ENCODE results near the gene TMX4. TPM values are rescaled to one million over a fixed set of nuclear protein-coding genes. Genes with fewer than 3 reads are reported as not detected.

TMX4 gene
- total RNA-seq, 1 donor from 2014 or later, result 121 TPM

DNA sequence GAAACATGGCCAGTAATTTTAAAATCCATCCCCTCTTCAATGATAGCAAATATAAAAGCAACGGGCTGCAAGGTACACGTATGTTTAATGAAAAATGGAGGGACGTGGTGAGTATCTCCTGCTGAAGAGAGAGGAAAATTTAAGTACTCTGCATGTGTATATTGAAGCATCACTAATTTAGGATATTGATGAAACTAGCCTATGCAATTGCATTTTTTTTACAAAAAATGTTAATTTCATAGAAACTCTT, 362 bp upstream of the TMX4 start:
- TF ChIP-seq, protein P1, sequence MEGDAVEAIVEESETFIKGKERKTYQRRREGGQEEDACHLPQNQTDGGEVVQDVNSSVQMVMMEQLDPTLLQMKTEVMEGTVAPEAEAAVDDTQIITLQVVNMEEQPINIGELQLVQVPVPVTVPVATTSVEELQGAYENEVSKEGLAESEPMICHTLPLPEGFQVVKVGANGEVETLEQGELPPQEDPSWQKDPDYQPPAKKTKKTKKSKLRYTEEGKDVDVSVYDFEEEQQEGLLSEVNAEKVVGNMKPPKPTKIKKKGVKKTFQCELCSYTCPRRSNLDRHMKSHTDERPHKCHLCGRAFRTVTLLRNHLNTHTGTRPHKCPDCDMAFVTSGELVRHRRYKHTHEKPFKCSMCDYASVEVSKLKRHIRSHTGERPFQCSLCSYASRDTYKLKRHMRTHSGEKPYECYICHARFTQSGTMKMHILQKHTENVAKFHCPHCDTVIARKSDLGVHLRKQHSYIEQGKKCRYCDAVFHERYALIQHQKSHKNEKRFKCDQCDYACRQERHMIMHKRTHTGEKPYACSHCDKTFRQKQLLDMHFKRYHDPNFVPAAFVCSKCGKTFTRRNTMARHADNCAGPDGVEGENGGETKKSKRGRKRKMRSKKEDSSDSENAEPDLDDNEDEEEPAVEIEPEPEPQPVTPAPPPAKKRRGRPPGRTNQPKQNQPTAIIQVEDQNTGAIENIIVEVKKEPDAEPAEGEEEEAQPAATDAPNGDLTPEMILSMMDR (IDR thresholded peaks at IDR 0.05; ENCODE audit: borderline replicate concordance), result no peak
- peaks cover 58% of the 10 kb centered on the region for H3K4me1 ChIP-seq
- H3K4me3 ChIP-seq, result peak overlapping the region; percentile 97
- no peak for DNase-seq
- H3K36me3 ChIP-seq, result no peaks in the 10 kb centered on the region
- peak overlapping the region; percentile 100 for H3K27ac ChIP-seq (replicated peaks)
- no peaks in the 10 kb centered on the region for H3K27me3 ChIP-seq (ENCODE audit: low read depth)
- intact Hi-C loops (cut with micrococcal nuclease), result no loop called here
- H3K9me3 ChIP-seq (replicated peaks), result no peaks in the 10 kb centered on the region

GRCh38 chr20:8018958-8019245, 659 bp downstream of the TMX4 start:
- Histone ChIP-seq H3K36me3 (no peaks in the 10 kb centered on the region), H3K4me1 (peaks cover 68% of the 10 kb centered on the region), H3K4me3 (peak overlapping the region; percentile 97), H3K27ac (replicated peaks) (peak overlapping the region; percentile 100), H3K9me3 (replicated peaks) (no peaks in the 10 kb centered on the region), H3K27me3 (ENCODE audit: low read depth) (no peaks in the 10 kb centered on the region)
- TF ChIP-seq, protein P1 (IDR thresholded peaks at IDR 0.05; ENCODE audit: borderline replicate concordance), result no peak
- intact Hi-C loops (cut with micrococcal nuclease), result no loop called here
- peak; percentile 61 for DNase-seq

GRCh38 chr20:8012724-8013123, 6.8 kb downstream of the TMX4 start:
- Histone ChIP-seq H3K9me3 (replicated peaks) (no peaks in the 10 kb centered on the region), H3K4me3 (no peak overlapping the region), H3K4me1 (peaks cover 54% of the 10 kb centered on the region), H3K27me3 (ENCODE audit: low read depth) (no peaks in the 10 kb centered on the region), H3K36me3 (peaks cover 17% of the 10 kb centered on the region), H3K27ac (replicated peaks) (no peak overlapping the region)
- DNase-seq, result no peak
- intact Hi-C loops (cut with micrococcal nuclease), result no loop called here
- TF ChIP-seq, protein P1 (IDR thresholded peaks at IDR 0.05; ENCODE audit: borderline replicate concordance), result no peak

DNA sequence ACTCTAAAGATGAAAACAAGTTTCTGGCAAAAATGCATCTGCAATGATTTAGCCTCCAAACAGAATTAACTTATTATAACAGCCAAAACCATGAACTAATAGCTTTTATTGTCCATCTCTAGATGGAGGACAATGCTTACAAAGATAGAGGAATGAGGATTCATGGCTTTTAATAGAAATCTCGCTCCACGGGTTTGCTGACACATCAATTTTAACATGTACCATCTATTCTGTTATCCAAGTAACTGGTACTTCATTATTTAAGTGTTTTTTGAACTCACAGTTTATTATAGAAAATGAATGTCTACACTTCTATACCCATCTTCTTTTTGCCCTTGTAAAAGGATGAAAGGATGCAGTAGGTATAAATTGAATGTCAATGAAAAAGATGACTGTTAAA, 10.8 kb downstream of the TMX4 start:
- TF ChIP-seq, protein P1 (IDR thresholded peaks at IDR 0.05; ENCODE audit: borderline replicate concordance), result no peak
- no peak overlapping the region for H3K27ac ChIP-seq (replicated peaks)
- H3K4me1 ChIP-seq, result peaks cover 38% of the 10 kb centered on the region
- intact Hi-C loops (cut with micrococcal nuclease), result no loop called here
- peaks cover 17% of the 10 kb centered on the region for H3K36me3 ChIP-seq
- H3K9me3 ChIP-seq (replicated peaks), result no peaks in the 10 kb centered on the region
- H3K4me3 ChIP-seq, result no peak overlapping the region
- DNase-seq, result no peak
- H3K27me3 ChIP-seq (ENCODE audit: low read depth), result no peaks in the 10 kb centered on the region

- intact Hi-C loops (cut with micrococcal nuclease), result no loop called here
- TF ChIP-seq, protein P1 (IDR thresholded peaks at IDR 0.05; ENCODE audit: borderline replicate concordance), result no peak
- DNase-seq, result no peak
- peaks cover 27% of the 10 kb centered on the region for H3K4me1 ChIP-seq
- no peak overlapping the region for H3K4me3 ChIP-seq
- H3K9me3 ChIP-seq (replicated peaks), result no peaks in the 10 kb centered on the region
- H3K36me3 ChIP-seq, result peaks cover 17% of the 10 kb centered on the region
- H3K27ac ChIP-seq (replicated peaks), result no peak overlapping the region
- H3K27me3 ChIP-seq (ENCODE audit: low read depth), result no peaks in the 10 kb centered on the region
These were observed 12.1 kb downstream of the TMX4 start for GRCh38 chr20:8007490-8007889.
